HTERT RPE-1 (cell line): ENCODE data around the gene SSB.
"Not testable (repeated sequence)": the region's sequence is repeated elsewhere in the genome, so short reads cannot be mapped to it uniquely, and the experiment has no call there.

Source experiments
- in situ Hi-C: fragments of 300-500 bp; cut with MboI; formaldehyde crosslinking; loops from 4 replicates; pipeline ENCODE4 v1.14.3; 2020; ENCODE audit warnings: low sequenced_read_pairs

Gene SSB

GRCh38 chr2:169828141-169828811 lies 29.6 kb downstream of the SSB start:
- in situ Hi-C loops = no loop called here

DNA sequence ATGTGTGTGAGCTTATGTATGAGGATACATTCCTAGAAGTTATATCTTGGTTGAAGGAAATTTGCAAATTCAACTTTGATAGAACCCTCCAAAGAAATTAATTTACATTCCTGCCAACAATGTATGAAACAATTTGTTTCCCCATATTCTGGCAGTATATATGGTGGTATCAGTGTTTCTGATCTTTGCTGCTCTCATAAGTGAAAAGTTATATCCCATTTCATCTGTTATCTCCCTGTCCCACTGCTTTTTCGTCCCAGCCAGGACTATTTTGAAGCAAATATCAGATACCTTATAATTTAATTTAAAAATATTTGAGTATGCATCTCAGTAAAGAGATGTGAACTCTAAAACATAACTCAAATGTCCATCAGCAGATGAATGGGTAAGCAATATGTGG lies 35.7 kb downstream of the SSB start:
- in situ Hi-C loops = no loop called here

GRCh38 chr2:169838743-169839489 lies 40.2 kb downstream of the SSB start:
- in situ Hi-C loops = no loop called here

GRCh38 chr2:169839954-169840746 lies 41.5 kb downstream of the SSB start:
- in situ Hi-C loops = no loop called here

DNA sequence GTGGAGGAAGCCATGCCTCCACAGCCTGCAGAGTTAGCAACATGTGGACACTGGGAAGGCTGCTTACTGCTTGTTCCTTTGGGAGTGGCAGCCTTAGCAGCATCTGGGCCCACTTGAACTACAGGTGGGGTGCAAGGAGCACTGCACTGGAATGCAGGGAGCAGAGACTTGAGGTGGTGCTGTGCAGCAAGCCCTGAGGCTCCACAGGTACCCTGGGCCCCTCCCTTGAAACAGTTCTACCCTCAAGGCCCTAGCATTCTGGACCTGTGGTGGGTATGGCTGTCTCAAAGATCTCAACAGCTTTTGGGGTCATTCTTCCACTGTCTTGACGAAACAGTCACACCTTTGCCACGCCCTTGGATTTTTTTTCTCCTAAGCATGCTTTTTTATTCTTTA lies 42.1 kb downstream of the SSB start:
- in situ Hi-C loops = no loop called here

DNA sequence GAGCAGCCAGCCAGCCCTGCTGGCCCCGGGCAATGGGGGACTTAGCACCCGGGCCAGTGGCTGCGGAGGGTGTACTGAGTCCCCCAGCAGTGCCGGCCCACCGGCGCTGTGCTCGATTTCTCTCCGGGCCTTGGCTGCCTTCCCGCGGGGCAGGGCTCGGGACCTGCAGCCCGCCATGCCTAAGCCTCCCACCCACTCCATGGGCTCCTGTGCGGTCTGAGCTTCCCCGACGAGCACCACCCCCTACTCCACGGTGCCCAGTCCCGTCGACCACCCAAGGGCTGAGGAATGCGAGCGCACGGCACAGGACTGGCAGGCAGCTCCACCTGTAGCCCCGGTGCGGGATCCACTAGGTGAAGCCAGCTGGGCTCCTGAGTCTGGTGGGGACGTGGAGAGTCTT lies 43.0 kb downstream of the SSB start:
- in situ Hi-C loops = not testable (repeated sequence)

- in situ Hi-C loops = no loop called here
Observed at GRCh38 chr2:169845016-169845415, 46.3 kb downstream of the SSB start.

GRCh38 chr2:169848959-169849693 lies 50.5 kb downstream of the SSB start:
- in situ Hi-C loops = not testable (repeated sequence)

DNA sequence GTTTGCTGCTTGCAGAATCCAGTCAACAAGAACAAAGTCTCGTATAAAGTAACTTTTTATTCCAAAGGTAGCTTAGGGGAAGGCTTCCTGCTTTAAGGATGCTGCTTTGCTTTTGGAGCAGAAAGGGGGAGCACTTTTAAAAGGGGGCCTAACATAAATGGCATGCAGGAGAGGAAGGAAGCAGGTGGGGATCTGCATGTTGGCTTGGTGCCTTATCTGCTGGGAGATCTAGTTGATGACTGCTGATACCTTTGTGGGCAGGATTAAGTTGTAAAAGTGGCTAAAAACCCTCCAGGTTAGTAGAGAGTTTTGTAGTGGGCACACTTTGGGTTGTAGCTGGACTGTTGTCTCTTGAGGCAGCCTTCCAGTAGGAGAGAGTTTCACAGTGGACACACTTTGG lies 51.0 kb downstream of the SSB start:
- in situ Hi-C loops = no loop called here

- in situ Hi-C loops = no loop called here
Observed at GRCh38 chr2:169853041-169853668, 54.5 kb downstream of the SSB start.

DNA sequence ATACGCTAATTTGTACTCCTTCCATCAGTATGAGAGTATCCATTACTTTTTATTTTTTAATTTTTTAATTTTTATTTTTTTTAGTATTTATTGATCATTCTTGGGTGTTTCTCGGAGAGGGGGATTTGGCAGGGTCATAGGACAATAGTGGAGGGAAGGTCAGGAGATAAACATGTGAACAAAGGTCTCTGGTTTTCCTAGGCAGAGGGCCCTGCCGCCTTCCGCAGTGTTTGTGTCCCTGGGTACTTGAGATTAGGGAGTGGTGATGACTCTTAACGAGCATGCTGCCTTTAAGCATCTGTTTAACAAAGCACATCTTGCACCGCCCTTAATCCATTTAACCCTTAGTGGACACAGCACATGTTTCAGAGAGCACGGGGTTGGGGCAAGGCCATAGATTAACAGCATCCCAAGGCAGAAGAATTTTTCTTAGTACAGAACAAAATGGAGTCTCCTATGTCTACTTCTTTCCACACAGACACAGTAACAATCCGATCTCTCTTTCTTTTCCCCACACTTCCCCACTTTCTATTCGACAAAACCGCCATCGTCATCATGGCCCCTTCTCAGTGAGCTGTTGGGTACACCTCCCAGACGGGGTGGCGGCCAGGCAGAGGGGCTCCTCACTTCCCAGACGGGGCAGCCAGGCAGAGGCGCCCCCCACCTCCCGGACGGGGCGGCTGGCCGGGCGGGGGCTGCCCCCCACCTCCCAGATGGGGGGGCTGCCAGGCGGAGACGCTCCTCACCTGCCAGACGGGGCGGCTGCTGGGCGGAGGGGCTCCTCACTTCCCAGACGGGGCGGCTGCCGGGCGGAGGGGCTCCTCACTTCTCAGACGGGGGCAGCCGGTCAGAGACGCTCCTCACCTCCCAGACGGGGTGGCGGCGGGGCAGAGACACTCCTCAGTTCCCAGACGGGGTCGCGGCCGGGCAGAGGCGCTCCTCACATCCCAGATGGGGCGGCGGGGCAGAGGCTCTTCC lies 56.9 kb downstream of the SSB start:
- in situ Hi-C loops = not testable (repeated sequence)

GRCh38 chr2:169859423-169859822 lies 60.8 kb downstream of the SSB start:
- in situ Hi-C loops = no loop called here

DNA sequence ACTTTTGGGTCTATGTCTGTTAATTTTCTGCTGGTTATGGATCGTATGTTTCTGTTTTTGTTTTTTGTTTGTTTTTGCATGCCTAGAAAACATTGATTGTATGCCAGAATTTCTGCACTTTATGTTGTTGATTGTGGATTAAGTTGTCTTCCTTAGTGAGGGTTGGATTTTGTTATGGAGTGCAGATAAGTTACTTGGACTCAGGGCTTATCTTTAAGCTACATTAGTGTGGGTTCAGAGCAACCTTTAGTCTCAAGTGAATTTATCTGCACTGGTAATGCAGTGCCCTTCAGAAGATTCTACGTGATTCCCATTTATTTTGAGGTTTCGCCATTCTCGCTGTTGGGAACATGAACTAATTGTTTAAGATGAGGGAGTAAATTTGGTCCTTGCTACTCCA lies 61.5 kb downstream of the SSB start:
- in situ Hi-C loops = no loop called here
